Measurements from ENCODE around the gene CASZ1. TPM values are rescaled to one million over a fixed set of nuclear protein-coding genes. Genes with fewer than 3 reads are reported as not detected.

Gene CASZ1
- polyA plus RNA-seq, 3 donors, result 0.30 to 3.7 (median 0.50) TPM

GRCh38 chr1:10716840-10717239, 79.6 kb downstream of the CASZ1 start:
- Mint-ChIP-seq H3K9me3 (no peaks in the 10 kb centered on the region), H3K36me3 (no peaks in the 10 kb centered on the region), H3K27ac (peak overlapping the region in 1 of 7 donors; percentile 57), H3K4me1 (peaks cover 4% of the 10 kb centered on the region), H3K4me3 (no peak overlapping the region), H3K27me3 (ENCODE audit: low read depth in 3 of 3) (peaks cover 0 to 9% (median 7%) of the 10 kb centered on the region in 3 donors)
- H3K27me3 ChIP-seq (ENCODE audit: control insufficient read depth in 2 of 2, insufficient read depth in 2 of 2, low read length in 2 of 2), result no peaks in the 10 kb centered on the region
- no peaks in the 10 kb centered on the region for H3K4me1 ChIP-seq (ENCODE audit: control insufficient read depth in 1 of 2, insufficient read depth in 2 of 2, low read length in 2 of 2)
- no peaks in the 10 kb centered on the region for H4K20me1 ChIP-seq (ENCODE audit: insufficient read depth, low read length)
- H3K9me3 ChIP-seq (replicated peaks in 1 of 2; ENCODE audit: control insufficient read depth in 1 of 2, insufficient read depth in 1 of 2, low read length in 2 of 2), result no peaks in the 10 kb centered on the region
- H3K4me2 ChIP-seq (replicated peaks; ENCODE audit: extremely low read depth, low read length, poor library complexity, severe bottlenecking), result no peak overlapping the region
- H3K36me3 ChIP-seq (replicated peaks in 1 of 2; ENCODE audit: control insufficient read depth in 1 of 2, insufficient read depth in 2 of 2, low read length in 2 of 2), result no peaks in the 10 kb centered on the region
- H3K27ac ChIP-seq (ENCODE audit: low read depth in 1 of 2, low read length in 2 of 2), result no peak overlapping the region
- no peaks in the 10 kb centered on the region for H3K79me2 ChIP-seq (ENCODE audit: insufficient read depth, low read length)
- H2AFZ ChIP-seq (ENCODE audit: insufficient read depth, low read depth, low read length, poor library complexity, severe bottlenecking), result peak overlapping the region; percentile 70
- 85% methylated on average over 6 of the region's 10 CpGs for WGBS (ENCODE audit: insufficient coverage)
- DNase-seq, result no peak
- no peak overlapping the region for H3K9ac ChIP-seq (ENCODE audit: insufficient read depth, low read length, poor library complexity, severe bottlenecking)
- intact Hi-C loops (cut with micrococcal nuclease), result no loop called here
- H3K4me3 ChIP-seq (replicated peaks in 1 of 3; ENCODE audit: low read depth in 2 of 3, low read length in 3 of 3), result no peak overlapping the region
- TF ChIP-seq, protein P1, sequence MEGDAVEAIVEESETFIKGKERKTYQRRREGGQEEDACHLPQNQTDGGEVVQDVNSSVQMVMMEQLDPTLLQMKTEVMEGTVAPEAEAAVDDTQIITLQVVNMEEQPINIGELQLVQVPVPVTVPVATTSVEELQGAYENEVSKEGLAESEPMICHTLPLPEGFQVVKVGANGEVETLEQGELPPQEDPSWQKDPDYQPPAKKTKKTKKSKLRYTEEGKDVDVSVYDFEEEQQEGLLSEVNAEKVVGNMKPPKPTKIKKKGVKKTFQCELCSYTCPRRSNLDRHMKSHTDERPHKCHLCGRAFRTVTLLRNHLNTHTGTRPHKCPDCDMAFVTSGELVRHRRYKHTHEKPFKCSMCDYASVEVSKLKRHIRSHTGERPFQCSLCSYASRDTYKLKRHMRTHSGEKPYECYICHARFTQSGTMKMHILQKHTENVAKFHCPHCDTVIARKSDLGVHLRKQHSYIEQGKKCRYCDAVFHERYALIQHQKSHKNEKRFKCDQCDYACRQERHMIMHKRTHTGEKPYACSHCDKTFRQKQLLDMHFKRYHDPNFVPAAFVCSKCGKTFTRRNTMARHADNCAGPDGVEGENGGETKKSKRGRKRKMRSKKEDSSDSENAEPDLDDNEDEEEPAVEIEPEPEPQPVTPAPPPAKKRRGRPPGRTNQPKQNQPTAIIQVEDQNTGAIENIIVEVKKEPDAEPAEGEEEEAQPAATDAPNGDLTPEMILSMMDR (IDR thresholded peaks at IDR 0.05), result no peak

- H3K9me3 ChIP-seq (replicated peaks in 1 of 2; ENCODE audit: control insufficient read depth in 1 of 2, insufficient read depth in 1 of 2, low read length in 2 of 2), result no peaks in the 10 kb centered on the region
- no peaks in the 10 kb centered on the region for H3K27me3 ChIP-seq (ENCODE audit: control insufficient read depth in 2 of 2, insufficient read depth in 2 of 2, low read length in 2 of 2)
- H3K4me2 ChIP-seq (replicated peaks; ENCODE audit: extremely low read depth, low read length, poor library complexity, severe bottlenecking), result no peak overlapping the region
- H3K9me3 Mint-ChIP-seq, result no peaks in the 10 kb centered on the region
- H3K4me1 ChIP-seq (ENCODE audit: control insufficient read depth in 1 of 2, insufficient read depth in 2 of 2, low read length in 2 of 2), result no peaks in the 10 kb centered on the region
- intact Hi-C loops (cut with micrococcal nuclease), result no loop called here
- no peak overlapping the region for H3K4me3 ChIP-seq (replicated peaks in 1 of 3; ENCODE audit: low read depth in 2 of 3, low read length in 3 of 3)
- no peaks in the 10 kb centered on the region for H3K36me3 ChIP-seq (replicated peaks in 1 of 2; ENCODE audit: control insufficient read depth in 1 of 2, insufficient read depth in 2 of 2, low read length in 2 of 2)
- H3K27ac Mint-ChIP-seq, result peak overlapping the region in 2 of 7 donors; percentile 27 to 43
- no peaks in the 10 kb centered on the region for H3K79me2 ChIP-seq (ENCODE audit: insufficient read depth, low read length)
- H3K27ac ChIP-seq (ENCODE audit: low read depth in 1 of 2, low read length in 2 of 2), result no peak overlapping the region
- no peak for DNase-seq
- H3K27me3 Mint-ChIP-seq (ENCODE audit: low read depth in 3 of 3), result peaks cover 2 to 9% (median 7%) of the 10 kb centered on the region in 3 donors
- H3K4me3 Mint-ChIP-seq, result no peak overlapping the region
- no peaks in the 10 kb centered on the region for H3K36me3 Mint-ChIP-seq
- H2AFZ ChIP-seq (ENCODE audit: insufficient read depth, low read depth, low read length, poor library complexity, severe bottlenecking), result no peak overlapping the region
- TF ChIP-seq, protein P1 (IDR thresholded peaks at IDR 0.05), result no peak
- peaks cover 4% of the 10 kb centered on the region for H3K4me1 Mint-ChIP-seq
- no peaks in the 10 kb centered on the region for H4K20me1 ChIP-seq (ENCODE audit: insufficient read depth, low read length)
- no peak overlapping the region for H3K9ac ChIP-seq (ENCODE audit: insufficient read depth, low read length, poor library complexity, severe bottlenecking)
- WGBS (ENCODE audit: insufficient coverage), result 96% methylated on average over 16 of the region's 22 CpGs
Measured at GRCh38 chr1:10714337-10715114, 81.9 kb downstream of the CASZ1 start.

Measured in CD14-positive monocyte (primary cell).